PFSK-1 (cell line): Measurements from ENCODE around the gene WDR1.

Experiments
- POLR2AphosphoS5 ChIP-seq: IDR thresholded peaks from 2 replicates; pipeline ENCODE4 v1.6.1; 2012; ENCODE audit warnings: low read depth, mild to moderate bottlenecking, control low read depth, low read length, moderate library complexity
- REST ChIP-seq, 2 experiments: IDR thresholded peaks; 2 replicates each; pipeline versions ENCODE4 v1.6.1 to v1.8.0; 2011 to 2012; ENCODE audit warnings: low read depth in 2 of 2, low read length in 2 of 2, control low read depth in 1 of 2, inconsistent platforms in 1 of 2, mild to moderate bottlenecking in 1 of 2, moderate library complexity in 1 of 2; ENCODE audit not compliant: insufficient read depth in 1 of 2
- TAF1 ChIP-seq: IDR thresholded peaks from 2 replicates; pipeline ENCODE4 v1.6.1; 2012; ENCODE audit warnings: low read length, control low read depth, borderline replicate concordance; ENCODE audit not compliant: insufficient read depth

DNA sequence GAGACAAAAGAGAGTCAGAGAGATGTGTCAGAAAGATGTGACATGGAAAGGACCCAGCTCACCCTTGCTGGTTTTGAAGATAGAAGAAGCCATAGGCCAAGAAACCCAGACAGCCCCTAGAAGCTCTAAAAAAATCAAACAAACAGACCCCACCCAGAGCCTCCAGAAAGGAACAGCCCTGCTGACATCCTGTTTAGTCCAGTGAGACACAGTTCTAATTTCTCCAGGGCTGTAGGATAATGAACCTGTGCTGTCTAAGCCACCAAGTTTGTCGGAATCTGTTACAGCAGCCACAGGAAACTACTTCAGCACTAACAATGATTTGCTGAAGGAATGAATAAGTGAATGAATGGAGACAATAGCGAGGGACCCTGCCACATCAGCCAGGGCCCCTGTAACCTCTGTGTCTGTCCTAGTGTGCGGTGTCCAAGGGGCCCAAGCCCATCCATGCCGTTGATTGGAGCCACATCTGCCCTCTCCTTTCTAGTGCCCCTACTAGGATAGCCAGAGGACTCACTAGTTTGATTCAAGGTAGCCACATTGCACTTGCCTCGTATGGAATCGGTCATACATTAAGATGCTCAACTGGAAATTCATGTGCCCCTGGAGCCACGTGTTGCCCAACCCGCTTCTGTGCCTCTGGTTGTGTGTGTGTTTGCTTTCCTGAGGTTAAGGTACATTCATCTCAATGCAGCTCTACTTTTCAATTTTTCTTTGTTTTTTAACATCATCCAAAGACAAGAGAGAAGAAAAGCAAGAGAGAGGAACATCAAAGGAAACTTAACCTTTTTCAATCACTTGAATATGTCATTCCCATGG lies 62.8 kb downstream of the WDR1 start:
- TF ChIP-seq REST (IDR thresholded peaks at IDR 0.05; ENCODE audit: insufficient read depth in 1 of 2, low read depth in 2 of 2, low read length in 2 of 2) (no peak), TAF1 (no peak), POLR2AphosphoS5 (no peak)
